Activated naive CD4-positive, alpha-beta T cell (primary cell): ENCODE results near the gene CCL4.
"Not testable (repeated sequence)": the region's sequence is repeated elsewhere in the genome, so short reads cannot be mapped to it uniquely, and the experiment has no call there.

Experiments
- DNase-seq, 4 experiments: peaks; one replicate each; lab custom pipeline; 2025; lab: John Stamatoyannopoulos, UW

Gene CCL4

GRCh38 chr17:36117505-36118382 lies 14.1 kb downstream of the CCL4 start:
- no peak for DNase-seq

- no peak for DNase-seq
Observed at GRCh38 chr17:36118477-36119353, 15.1 kb downstream of the CCL4 start.

GRCh38 chr17:36120221-36120620 lies 16.6 kb downstream of the CCL4 start:
- no peak for DNase-seq

- DNase-seq = not testable (repeated sequence)
Observed at GRCh38 chr17:36121099-36121498, 17.5 kb downstream of the CCL4 start.

- DNase-seq = no peak
Observed at GRCh38 chr17:36123431-36123830, 19.8 kb downstream of the CCL4 start.

GRCh38 chr17:36124879-36125824 lies 21.5 kb downstream of the CCL4 start:
- no peak for DNase-seq

GRCh38 chr17:36127199-36127893 lies 23.7 kb downstream of the CCL4 start:
- no peak for DNase-seq

GRCh38 chr17:36127911-36128310 lies 24.3 kb downstream of the CCL4 start:
- no peak for DNase-seq

- DNase-seq = no peak
Observed at GRCh38 chr17:36128411-36128978, 24.9 kb downstream of the CCL4 start.

GRCh38 chr17:36129616-36130015 lies 26.0 kb downstream of the CCL4 start:
- no peak for DNase-seq

- no peak for DNase-seq
Observed at GRCh38 chr17:36130346-36130745, 26.7 kb downstream of the CCL4 start.

GRCh38 chr17:36131421-36131820 lies 27.8 kb downstream of the CCL4 start:
- no peak for DNase-seq

- DNase-seq = no peak
Observed at GRCh38 chr17:36131931-36132330, 28.3 kb downstream of the CCL4 start.

GRCh38 chr17:36132421-36132831 lies 28.8 kb downstream of the CCL4 start:
- DNase-seq = no peak

- no peak for DNase-seq
Observed at GRCh38 chr17:36133602-36134236, 30.1 kb downstream of the CCL4 start.

- DNase-seq = no peak
Observed at GRCh38 chr17:36135465-36135864, 31.8 kb downstream of the CCL4 start.

GRCh38 chr17:36136036-36136435 lies 32.4 kb downstream of the CCL4 start:
- DNase-seq = no peak

GRCh38 chr17:36136439-36136838 lies 32.8 kb downstream of the CCL4 start:
- no peak for DNase-seq

- DNase-seq = no peak
Observed at GRCh38 chr17:36142235-36142634, 38.6 kb downstream of the CCL4 start.

GRCh38 chr17:36142806-36143205 lies 39.2 kb downstream of the CCL4 start:
- DNase-seq = no peak
